ENCODE data around the gene KIFAP3. TPM values are rescaled to one million over a fixed set of nuclear protein-coding genes. Genes with fewer than 3 reads are reported as not detected.
"Not testable (repeated sequence)": the region's sequence is repeated elsewhere in the genome, so short reads cannot be mapped to it uniquely, and the experiment has no call there.

KIFAP3 gene
- total RNA-seq, 1 donor from 2014 or later = 31.0 TPM

DNA sequence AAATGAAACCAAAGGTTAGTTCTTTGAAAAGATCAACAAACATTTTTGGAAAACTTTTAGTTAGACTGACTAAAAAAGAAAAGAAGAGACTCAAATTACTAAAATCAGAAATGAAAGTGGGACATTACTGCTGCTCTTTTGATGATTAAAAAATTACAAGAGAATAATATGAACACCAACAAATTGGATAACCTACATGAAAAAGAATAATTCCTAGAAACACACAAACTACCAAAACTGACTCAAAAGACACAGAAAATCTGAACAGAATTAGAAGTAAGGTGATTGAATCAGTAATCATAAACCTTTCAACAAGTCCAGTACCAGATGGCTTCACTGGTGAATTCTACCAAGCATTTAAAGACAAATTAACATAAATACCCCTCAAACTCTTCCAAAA, 5.6 kb downstream of the KIFAP3 start:
- no peak for DNase-seq (ENCODE audit: missing footprints)
- ATAC-seq = no peak
- intact Hi-C loops (cut with DNase I) = no loop called here

DNA sequence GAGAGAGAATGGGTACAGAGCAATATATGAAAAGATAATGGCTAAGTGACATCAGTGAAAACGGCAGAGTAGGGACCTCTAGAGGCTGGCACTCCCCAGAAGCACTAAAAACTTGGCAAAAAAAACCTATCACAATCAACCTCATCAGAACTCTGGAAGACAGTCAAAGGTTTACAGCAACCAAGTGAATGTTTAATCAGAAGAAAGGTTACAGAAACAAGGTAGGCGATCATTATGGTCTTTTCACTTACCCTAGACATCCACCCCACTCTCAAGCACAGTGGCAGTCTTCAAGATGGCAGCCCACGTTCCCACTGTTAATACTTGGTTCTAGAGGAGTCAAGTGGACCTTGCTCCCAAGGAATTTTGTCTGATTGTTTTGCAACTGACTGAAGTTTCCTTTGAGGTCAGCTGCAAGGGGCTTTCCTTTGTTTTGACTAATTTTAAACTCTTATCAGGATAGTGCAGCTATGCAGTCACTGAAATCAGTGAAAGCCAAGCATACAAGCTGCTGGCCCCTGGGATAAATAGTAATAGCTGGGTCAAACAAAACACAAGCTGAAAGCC, 7.2 kb downstream of the KIFAP3 start:
- no peak for DNase-seq (ENCODE audit: missing footprints)
- no peak for ATAC-seq
- intact Hi-C loops (cut with DNase I) = no loop called here

DNA sequence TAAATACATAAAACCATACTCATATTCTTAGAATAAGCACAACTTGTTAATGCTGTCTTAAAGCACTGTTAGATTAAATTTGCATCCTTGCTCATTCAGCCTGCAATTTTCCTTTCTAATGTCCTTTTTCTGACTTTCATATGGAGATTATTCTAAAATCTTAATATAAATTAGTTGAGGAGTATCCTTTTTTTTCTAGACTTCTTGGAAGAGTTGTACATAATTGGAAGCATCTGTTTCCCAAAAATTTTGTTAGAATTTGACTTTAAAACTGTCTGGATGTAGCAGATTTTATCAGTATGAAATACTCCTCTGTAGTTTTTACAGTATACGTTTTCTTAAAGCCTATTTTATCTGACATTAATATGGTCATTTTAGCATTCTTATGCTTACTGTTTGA, 9.7 kb downstream of the KIFAP3 start:
- intact Hi-C loops (cut with DNase I) = no loop called here
- DNase-seq (ENCODE audit: missing footprints) (no peak), ATAC-seq (no peak)

DNA sequence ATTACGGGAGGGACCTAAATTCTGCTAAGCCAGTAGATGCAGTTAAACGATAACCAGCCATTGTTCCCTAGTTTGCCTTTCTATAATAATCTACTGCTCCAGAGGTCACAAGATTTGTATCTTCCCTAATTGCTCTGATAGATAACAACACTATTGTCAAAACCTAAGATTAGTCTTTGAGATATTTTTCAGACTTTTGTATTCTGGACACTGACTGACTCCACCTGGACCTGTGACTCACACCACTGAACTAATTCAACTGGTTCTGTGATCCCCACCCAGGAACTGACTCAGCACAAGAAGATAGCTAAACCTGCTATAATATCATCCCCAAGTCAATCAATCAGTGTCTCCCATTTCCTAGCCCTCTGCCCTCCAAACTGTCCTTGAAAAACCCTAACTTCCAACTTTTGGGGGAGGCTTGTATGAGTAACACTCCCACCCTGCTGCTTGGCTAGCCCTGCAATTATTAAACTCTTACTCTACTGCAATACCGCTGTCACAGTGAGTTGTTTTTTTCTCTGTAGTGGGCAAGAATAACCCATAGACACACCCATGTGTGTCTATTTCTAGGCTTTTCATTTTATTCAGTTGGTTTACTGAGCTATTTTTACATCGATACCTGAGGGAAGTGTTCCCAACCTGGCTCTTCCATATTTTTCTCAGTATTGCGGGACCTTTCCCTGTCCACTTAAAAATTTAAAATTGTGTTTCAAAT, 11.2 kb downstream of the KIFAP3 start:
- DNase-seq (ENCODE audit: missing footprints) (no peak), ATAC-seq (no peak)
- intact Hi-C loops (cut with DNase I) = no loop called here

DNA sequence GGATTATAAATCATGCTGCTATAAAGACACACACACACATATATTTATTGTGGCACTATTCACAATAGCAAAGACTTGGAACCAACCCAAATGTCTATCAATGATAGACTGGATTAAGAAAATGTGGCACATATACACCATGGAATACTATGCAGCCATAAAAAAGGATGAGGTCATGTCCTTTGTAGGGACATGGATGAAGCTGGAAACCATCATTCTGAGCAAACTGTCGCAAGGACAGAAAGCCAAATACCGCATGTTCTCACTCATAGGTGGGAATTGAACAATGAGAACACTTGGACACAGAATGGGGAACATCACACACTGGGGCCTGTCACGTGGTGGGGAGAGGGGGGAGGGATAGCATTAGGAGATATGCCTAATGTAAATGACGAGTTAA, 12.8 kb downstream of the KIFAP3 start:
- ATAC-seq; DNase-seq (ENCODE audit: missing footprints); intact Hi-C loops (cut with DNase I): not testable (repeated sequence)

DNA sequence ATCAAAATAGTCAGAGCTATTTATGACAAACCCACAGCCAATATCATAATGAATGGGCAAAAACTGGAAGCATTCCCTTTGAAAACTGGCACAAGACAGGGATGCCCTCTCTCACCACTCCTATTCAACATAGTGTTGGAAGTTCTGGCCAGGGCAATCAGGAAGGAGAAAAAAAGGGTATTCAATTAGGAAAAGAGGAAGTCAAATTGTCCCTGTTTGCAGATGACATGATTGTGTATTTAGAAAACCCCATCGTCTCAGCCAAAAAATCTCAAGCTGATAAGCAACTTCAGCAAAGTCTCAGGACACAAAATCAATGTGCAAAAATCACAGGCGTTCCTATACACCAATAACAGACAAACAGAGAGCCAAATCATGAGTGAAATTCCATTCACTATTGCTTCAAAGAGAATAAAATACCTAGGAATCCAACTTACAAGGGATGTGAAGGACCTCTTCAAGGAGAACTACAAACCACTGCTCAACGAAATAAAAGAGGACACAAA, 14.4 kb downstream of the KIFAP3 start:
- DNase-seq (ENCODE audit: missing footprints); intact Hi-C loops (cut with DNase I); ATAC-seq: not testable (repeated sequence)

DNA sequence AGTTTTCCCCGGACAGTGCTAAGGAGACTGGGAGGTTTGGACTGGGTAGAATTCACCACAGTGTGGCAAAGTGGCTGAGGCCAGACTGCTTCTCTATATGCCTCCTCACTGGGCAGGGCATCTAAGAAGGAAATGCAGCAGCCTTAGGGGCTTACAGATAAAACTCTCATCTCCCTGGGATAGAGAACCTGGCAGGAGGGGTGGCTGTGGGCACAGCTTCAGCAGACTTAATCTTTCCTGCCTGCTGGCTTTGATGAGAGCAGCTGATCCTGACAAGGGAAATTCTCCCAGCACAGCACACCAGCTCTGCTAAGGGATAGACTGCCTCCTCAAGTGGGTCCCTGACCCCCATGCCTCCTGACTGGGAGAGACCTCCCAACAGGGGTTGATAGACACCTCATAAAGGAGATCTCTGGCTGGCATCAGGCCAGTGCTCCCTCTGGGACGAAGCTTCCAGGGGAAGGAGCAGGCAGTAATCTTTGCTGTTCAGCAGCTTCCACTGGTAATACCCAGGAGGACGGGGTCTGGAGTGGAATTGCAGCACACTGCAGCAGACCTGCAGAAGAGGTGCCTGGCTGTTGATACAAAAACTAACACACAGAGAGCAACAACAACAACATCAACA, 25.2 kb downstream of the KIFAP3 start:
- intact Hi-C loops (cut with DNase I) = no loop called here
- ATAC-seq = no peak
- DNase-seq (ENCODE audit: missing footprints) = no peak

DNA sequence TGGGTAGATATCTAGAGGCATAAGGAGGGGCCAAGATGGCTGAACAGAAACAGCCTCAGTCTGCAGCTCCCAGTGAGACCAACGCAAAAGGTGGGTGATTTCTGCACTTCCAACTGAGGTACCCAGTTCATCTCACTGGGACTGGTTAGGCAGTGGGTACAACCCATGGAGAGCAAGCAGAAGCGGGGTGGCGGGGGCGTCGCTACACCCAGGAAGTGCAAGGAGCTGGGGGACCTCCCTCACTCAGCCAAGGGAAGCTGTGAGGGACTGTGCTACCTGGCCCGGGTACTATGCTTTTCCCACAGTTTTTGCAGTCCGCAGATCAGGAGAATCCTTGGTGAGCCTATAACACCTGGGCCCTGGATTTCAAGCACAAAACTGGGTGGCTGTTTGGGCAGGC, 26.0 kb downstream of the KIFAP3 start:
- ATAC-seq = no peak
- intact Hi-C loops (cut with DNase I) = no loop called here
- DNase-seq (ENCODE audit: missing footprints) = no peak

DNA sequence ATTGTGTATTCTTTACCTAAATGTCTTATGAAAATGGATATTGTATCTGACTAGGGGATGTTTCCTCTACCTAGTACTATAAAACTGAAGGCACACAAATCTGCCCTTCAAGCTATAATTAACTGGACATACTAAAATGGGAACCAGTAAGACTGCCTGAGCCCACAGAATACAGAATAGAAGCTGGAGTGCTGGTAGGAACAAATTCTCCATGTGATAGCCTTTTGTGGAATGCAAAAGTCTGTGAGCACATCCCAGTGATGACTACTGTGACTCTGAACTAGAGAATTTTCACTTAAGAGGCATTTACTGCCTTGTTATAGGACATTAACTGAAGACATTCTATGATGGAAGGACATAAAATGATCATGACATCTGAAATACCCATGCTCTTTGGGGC, 30.3 kb downstream of the KIFAP3 start:
- intact Hi-C loops (cut with DNase I) = no loop called here
- no peak for DNase-seq (ENCODE audit: missing footprints)
- ATAC-seq = peak; percentile 72

DNA sequence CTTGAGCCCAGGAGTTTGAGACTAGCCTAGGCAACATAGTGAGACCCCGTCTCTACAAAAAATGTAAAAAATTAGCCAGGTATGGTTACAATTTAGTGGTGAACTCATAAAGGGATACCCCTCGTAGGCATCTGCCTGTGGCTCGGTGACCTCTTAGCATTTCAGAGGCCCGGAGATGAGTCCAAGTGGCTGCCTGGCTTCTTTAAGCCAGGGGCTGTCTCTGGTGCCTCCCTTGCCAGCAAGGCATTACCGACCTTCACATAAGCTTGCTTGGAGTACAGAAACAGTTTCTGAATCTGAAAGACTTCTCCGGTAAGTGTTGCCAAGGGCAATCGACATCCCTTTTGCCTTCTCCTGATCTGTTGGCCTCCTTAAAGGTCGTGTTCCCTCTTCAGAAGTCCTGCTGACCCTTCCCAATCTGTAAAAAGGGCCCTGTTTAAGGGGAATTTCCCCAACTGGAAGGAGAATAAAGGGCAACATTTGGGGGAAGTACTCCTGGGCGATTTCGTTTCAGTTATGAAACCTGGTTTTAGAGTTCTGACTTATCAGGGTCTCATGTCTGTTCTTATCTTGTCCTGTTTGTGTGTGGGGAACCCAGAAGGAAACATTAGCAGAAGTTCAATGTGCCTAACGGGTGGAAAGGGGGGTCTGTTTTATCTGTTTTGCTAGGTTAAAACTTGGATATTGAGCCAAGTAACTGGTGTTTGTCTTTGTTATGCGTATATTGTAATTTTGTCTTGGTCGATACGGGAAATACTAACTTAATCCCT, 32.9 kb downstream of the KIFAP3 start:
- no peak for ATAC-seq
- intact Hi-C loops (cut with DNase I) = no loop called here
- DNase-seq (ENCODE audit: missing footprints) = peak; percentile 41

DNA sequence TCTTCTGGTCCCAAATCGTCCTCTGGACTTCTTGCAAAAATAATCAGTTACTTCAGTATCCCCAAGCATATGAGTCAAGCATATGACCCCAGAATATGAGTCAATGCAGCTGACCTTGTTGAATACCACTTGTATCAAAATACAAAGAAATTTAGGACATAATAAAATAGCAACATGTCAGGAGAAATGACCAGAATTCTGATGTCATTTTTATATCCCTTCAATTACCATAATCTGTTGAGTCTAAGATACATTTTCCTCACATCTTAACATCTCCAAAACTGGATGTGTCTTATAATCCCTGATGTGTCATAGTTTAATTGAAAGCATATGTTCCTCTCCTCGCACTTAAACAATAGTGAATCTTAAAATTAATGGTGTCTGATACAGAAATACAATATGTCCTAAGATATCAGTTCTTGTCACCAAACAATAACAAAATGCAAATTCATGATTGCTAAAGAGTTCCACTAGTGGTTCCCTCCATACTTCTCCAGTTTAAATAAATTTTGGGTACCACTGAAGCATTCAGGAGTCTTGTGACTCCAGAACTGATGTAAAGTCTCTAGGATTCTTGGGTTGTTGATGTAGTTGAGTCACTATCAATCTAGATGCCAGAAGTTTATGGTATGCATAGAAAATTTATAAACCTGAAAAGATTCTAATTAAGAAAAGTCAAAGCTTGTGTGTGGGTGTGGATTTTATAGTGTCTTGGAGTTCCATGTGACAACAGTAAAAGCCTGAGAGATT, 41.8 kb downstream of the KIFAP3 start:
- ATAC-seq = no peak
- intact Hi-C loops (cut with DNase I) = no loop called here
- no peak for DNase-seq (ENCODE audit: missing footprints)

DNA sequence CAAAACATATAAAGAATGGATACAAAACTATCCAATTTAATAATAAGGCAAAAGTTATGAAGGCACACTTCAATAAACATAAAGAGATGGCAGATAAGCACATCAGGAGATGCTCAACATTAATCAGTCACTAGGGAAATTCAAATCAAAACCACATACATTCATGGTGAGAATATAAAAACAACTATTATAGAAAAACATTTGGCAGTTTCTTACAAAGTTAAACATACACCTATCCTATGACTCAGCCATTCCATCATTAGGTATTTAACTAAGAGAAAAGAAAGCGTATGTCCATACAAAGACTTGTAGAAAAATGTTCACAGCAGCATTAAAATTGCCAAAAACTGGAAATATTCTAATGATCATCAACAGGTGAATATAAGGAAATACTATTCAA, 44.3 kb downstream of the KIFAP3 start:
- no peak for DNase-seq (ENCODE audit: missing footprints)
- ATAC-seq = no peak
- intact Hi-C loops (cut with DNase I) = no loop called here

DNA sequence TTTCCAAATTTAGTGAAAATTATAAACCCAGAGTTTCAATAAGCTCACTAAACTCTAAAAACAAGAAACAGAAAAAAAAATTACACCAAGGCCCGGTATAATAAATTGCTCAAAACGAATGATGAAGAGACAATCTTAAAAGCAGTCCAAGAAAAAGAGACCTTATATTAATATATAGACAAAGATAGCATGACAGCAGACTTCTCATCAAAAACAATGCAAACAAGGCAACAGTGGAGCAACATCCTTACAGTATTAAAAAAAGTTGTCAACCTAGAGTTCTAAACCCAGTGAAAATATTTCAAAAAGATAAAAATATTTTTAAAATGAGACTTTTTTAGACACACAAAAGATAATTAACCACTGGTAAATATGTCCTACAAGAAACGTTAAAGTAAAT, 46.7 kb downstream of the KIFAP3 start:
- ATAC-seq = no peak
- intact Hi-C loops (cut with DNase I) = no loop called here
- DNase-seq (ENCODE audit: missing footprints) = no peak

DNA sequence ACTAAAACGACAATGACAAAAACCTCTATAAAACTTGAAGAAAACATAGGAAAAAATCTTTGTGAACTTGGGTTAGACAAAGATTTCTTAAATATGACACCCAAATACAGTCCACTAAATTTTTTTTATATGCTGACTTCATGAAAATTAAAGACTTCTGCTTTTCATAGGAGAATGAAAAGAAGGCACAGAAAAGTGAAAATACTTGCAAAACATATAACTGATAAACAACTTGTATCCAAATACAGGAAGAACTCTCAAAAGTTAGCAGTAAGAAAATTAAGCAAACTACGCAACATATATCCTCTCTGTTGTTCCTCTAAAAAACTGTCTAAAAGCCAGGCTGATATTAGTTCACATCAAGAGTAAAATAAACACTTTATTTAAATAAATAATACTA, 53.6 kb downstream of the KIFAP3 start:
- DNase-seq (ENCODE audit: missing footprints) (no peak), ATAC-seq (no peak)
- intact Hi-C loops (cut with DNase I) = no loop called here

DNA sequence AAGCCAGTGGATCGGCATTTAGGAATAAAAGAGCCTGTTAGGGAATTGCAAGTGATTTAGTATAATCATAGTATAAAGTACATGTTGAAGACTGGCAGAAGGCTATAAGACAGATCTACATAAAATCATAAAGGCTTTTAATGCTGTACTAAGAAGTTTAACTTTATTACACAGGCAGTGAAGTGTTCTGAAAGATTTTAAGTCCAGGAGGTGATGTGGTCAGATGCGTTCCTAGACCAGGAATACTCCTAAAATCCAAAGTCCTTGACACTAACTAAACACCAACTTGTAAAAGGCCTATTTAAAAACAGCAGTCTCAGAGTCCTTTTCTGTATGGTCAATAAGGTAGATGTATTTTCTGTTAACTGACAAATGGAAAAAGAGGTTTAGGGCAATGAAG, 57.0 kb downstream of the KIFAP3 start:
- no peak for DNase-seq (ENCODE audit: missing footprints)
- intact Hi-C loops (cut with DNase I) = no loop called here
- no peak for ATAC-seq

DNA sequence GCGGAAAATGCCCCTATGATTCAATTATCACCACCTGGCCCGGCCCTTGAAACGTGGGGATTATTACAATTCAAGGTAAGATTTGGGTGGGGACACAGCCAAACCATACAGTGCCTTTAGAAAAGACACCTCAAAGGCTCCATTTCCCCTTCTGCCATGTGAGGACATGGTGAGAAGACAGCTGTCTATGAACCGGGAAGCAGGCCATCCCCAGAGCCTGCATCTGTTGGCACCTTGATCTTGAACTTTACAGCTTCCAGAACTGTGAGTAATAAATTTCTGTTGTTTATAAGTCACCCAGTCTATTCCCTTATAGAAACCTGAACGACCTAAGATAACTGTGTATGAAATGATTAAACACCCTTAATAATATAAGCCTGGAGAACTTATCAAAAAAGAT, 61.6 kb downstream of the KIFAP3 start:
- DNase-seq (ENCODE audit: missing footprints) = no peak
- no peak for ATAC-seq
- intact Hi-C loops (cut with DNase I) = loop anchor here (5.0 kb wide), 1 partner anchor 869 kb away; no protein-coding TSS in a partner anchor

DNA sequence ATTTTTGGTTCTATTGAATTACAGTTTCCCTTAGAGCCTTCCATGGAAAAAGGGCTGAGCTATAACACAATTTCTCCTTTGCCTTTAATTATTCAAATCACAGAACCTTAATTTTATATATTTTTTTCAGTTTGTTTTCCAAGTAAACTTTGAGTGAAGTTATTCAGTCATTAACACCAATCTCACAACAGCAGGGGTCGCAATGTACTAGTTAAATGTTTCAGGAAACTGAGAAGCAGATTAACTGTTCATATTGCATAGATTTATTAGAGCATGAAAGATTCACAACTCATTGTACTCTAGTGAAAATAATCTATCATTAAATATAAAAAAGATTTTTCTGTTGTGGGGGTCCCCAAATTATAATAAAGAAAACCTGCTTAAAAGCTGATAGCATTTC, 64.1 kb downstream of the KIFAP3 start:
- intact Hi-C loops (cut with DNase I) = loop anchor here (5.0 kb wide), 1 partner anchor 872 kb away; no protein-coding TSS in a partner anchor
- DNase-seq (ENCODE audit: missing footprints) (no peak), ATAC-seq (no peak)

DNA sequence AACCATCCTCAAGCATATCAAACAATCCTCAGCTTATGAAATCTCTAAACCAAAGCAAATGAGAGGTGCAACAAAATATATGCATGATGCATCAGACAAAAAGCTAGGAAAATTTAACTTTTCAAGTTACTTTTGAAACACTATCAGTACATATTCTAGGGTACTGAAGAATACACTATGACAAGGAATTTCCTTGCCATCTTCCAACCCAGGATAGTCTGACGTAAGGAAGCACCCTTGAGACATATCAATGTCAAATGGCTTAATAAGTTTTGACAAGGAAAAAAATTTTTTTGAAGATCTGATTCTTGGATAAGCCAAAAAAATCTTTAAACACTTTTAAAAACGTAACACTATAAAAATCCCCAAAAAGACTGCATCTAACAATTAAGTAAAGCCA, 64.9 kb downstream of the KIFAP3 start:
- DNase-seq (ENCODE audit: missing footprints) (no peak), ATAC-seq (no peak)
- intact Hi-C loops (cut with DNase I) = no loop called here

DNA sequence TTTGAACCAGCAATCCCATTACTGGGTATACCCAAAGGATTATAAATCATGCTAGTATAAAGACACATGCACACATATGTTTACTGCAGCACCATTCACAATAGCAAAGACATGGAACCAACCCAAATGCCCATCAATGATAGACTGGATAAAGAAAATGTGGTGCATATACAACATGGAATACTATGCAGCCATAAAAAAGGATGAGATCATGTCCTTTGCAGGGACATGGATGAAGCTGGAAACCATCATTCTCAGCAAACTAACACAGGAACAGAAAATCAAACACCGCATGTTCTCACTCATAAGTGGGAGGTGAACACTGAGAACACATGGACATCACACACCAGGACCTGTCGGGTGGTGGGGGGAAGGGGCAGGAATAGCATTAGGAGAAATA, 65.8 kb downstream of the KIFAP3 start:
- DNase-seq (ENCODE audit: missing footprints); ATAC-seq; intact Hi-C loops (cut with DNase I): not testable (repeated sequence)
